CD4-positive, alpha-beta T cell treated with Interleukin-21 for 1 hour (primary cell): ENCODE data around the gene MTERF4.
"Not testable (repeated sequence)": the region's sequence is repeated elsewhere in the genome, so short reads cannot be mapped to it uniquely, and the experiment has no call there.

Source experiments
- DNase-seq: peaks from one replicate; pipeline ENCODE4 v3.0.0-alpha.2; 2020

MTERF4 gene

GRCh38 chr2:241110089-241110606, 8.1 kb upstream of the MTERF4 start:
- DNase-seq, result no peak

- DNase-seq, result no peak
Observed at GRCh38 chr2:241109210-241110088, 7.4 kb upstream of the MTERF4 start.

- peak; percentile 58 for DNase-seq
Observed at GRCh38 chr2:241108271-241109209, 6.5 kb upstream of the MTERF4 start.

GRCh38 chr2:241107031-241107783, 5.1 kb upstream of the MTERF4 start:
- DNase-seq, result no peak

- DNase-seq, result no peak
Observed at GRCh38 chr2:241105641-241106040, 3.6 kb upstream of the MTERF4 start.

GRCh38 chr2:241104611-241105010, 2.5 kb upstream of the MTERF4 start:
- DNase-seq, result not testable (repeated sequence)

- DNase-seq, result no peak
Observed at GRCh38 chr2:241103176-241103595, 1.1 kb upstream of the MTERF4 start.

- no peak for DNase-seq
Observed at GRCh38 chr2:241099246-241099645, 2.8 kb downstream of the MTERF4 start.

- no peak for DNase-seq
Observed at GRCh38 chr2:241096979-241097378, 5.1 kb downstream of the MTERF4 start.

GRCh38 chr2:241095594-241096290, 6.3 kb downstream of the MTERF4 start:
- DNase-seq, result peak; percentile 80

GRCh38 chr2:241094924-241095420, 7.1 kb downstream of the MTERF4 start:
- no peak for DNase-seq

- no peak for DNase-seq
Observed at GRCh38 chr2:241094172-241094571, 7.9 kb downstream of the MTERF4 start.

- not testable (repeated sequence) for DNase-seq
Observed at GRCh38 chr2:241093133-241093781, 8.8 kb downstream of the MTERF4 start.

GRCh38 chr2:241092677-241093076, 9.4 kb downstream of the MTERF4 start:
- DNase-seq, result no peak

- DNase-seq, result no peak
Observed at GRCh38 chr2:241091734-241092445, 10.2 kb downstream of the MTERF4 start.

GRCh38 chr2:241091201-241091600, 10.9 kb downstream of the MTERF4 start:
- no peak for DNase-seq

- DNase-seq, result no peak
Observed at GRCh38 chr2:241088791-241089732, 13.0 kb downstream of the MTERF4 start.

- no peak for DNase-seq
Observed at GRCh38 chr2:241088376-241088775, 13.7 kb downstream of the MTERF4 start.
